Fibroblast of pulmonary artery (primary cell): ENCODE results near the gene LMBRD2.

Experiments
- DNase-seq: peaks from one replicate; pipeline ENCODE4 v3.0.0-alpha.2; 2010; ENCODE audit warnings: low read depth
- H3K4me3 ChIP-seq: replicated peaks from 2 replicates; pipeline ENCODE4 v1.5.1; 2011; ENCODE audit warnings: low read depth, mild to moderate bottlenecking, control low read depth, low read length, moderate library complexity
- CTCF ChIP-seq: IDR thresholded peaks from 2 replicates; pipeline ENCODE4 v1.5.1; 2011; ENCODE audit warnings: mild to moderate bottlenecking, control low read depth, low read length, inconsistent platforms; ENCODE audit errors: missing control alignments

The LMBRD2 gene

DNA sequence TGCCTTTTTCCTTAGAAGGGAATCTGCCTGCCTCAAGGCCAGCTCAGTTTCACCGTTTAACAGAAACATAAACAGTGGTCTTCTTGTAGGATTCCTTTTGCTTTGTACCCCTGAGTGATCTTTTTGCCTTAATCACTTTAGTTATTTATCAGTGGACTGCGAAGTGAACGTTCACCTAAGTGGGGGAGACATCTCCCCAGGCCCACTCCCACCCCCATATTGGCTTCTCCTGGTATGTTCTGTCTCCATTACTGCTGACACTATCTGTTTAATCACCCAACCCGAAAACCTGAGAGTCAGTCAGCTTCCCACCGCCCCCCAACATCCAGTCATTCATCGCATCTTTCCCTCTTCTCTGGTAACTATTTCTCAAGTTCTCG is 1.6 kb upstream of the LMBRD2 start:
- no peak for TF ChIP-seq CTCF
- no peak for DNase-seq
- H3K4me3 ChIP-seq = peak overlapping the region; percentile 78

GRCh38 chr5:36152324-36153297 is 924 bp upstream of the LMBRD2 start:
- H3K4me3 ChIP-seq = peak overlapping the region; percentile 78
- TF ChIP-seq CTCF = no peak
- DNase-seq = peak; percentile 35

DNA sequence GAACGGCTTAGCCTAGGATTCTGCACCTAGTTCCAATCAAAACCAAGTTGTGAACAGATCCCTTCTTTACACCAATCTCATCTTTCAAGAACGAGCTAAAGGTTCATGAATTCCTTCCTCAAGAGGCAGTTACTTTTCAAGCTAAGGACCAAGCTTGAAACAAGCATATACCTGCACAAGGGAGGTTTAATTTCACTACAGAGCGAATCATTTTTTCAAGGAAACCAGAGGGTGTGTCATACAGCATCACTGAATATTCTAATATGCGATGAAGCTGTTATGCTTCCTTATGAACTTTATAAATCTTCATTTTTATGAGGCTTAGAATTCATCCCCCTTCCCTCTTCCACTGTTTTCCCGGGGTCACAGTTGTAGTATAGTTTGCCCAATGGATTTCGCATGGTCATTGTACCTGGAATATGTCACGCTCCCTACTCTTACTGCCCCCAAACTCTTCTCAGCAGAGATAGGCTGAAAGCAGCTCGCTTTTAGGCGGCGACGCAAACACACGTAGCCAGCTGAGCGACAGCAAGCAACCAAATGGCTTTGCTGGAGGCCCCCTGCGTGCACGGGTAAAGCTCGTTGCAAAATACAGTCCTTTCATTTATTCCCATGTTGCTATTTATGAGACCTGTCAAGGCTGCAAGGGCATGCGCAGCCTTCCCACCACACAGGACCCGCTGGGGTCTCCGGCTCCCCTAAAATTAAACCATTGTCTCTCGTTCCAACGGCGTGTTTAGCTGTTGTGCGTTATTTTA is 832 bp downstream of the LMBRD2 start:
- peak; percentile 53 for DNase-seq
- peak overlapping the region; percentile 78 for H3K4me3 ChIP-seq
- no peak for TF ChIP-seq CTCF

DNA sequence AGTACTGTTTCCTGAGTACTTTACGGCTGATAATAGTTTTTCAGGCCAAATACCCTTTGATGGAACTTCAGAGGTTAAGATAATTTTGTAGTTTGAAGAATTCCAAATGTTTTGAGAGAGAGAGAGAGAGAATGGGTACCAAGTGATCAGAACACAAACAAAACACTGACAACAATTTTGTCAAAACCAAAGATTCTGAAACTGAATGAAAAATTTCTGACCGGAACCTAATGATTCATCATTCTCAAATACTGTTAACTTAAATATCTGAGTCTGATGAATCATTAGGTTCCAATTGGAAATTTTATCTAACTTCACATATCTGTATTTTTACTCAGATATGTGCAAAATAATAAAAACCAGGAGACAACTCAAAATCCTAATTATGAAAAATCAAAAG is 4.0 kb downstream of the LMBRD2 start:
- TF ChIP-seq CTCF = no peak
- peak; percentile 35 for DNase-seq
- peak overlapping the region; percentile 11 for H3K4me3 ChIP-seq

- no peak for DNase-seq
- no peak overlapping the region for H3K4me3 ChIP-seq
- no peak for TF ChIP-seq CTCF
Observed at GRCh38 chr5:36146390-36146789, 5.3 kb downstream of the LMBRD2 start.

GRCh38 chr5:36145311-36145710 is 6.4 kb downstream of the LMBRD2 start:
- no peak for TF ChIP-seq CTCF
- H3K4me3 ChIP-seq = no peak overlapping the region

More at GRCh38 chr5:36145311-36145710, 6.4 kb downstream of the LMBRD2 start:
- DNase-seq = no peak
